C4-2B (cell line): ENCODE measurements around the gene CCL11.

ENCODE experiments used
- H3K27ac ChIP-seq: fragments of 450-650 bp; 2 replicates; pipeline ENCODE4 v1.5.1; 2017
- CTCF ChIP-seq: fragments of 450-650 bp; conservative IDR thresholded peaks from 2 replicates; pipeline ENCODE4 v1.5.1; 2017; ENCODE audit warnings: mild to moderate bottlenecking
- ZFX ChIP-seq: fragments of 450-650 bp; IDR thresholded peaks from 2 replicates; pipeline ENCODE4 v1.6.1; 2017

The CCL11 gene

GRCh38 chr17:34257299-34257985, 28.1 kb upstream of the CCL11 start:
- no peak overlapping the region for H3K27ac ChIP-seq
- TF ChIP-seq ZFX (no peak), CTCF (no peak)

- H3K27ac ChIP-seq, result no peak overlapping the region
- no peak for TF ChIP-seq CTCF
- TF ChIP-seq ZFX, result no peak
Observed at GRCh38 chr17:34257986-34258326, 27.6 kb upstream of the CCL11 start.

- no peak for TF ChIP-seq ZFX
- H3K27ac ChIP-seq, result no peak overlapping the region
Observed at GRCh38 chr17:34259146-34259545, 26.4 kb upstream of the CCL11 start.

GRCh38 chr17:34260861-34261260, 24.7 kb upstream of the CCL11 start:
- no peak overlapping the region for H3K27ac ChIP-seq
- no peak for TF ChIP-seq CTCF
- no peak for TF ChIP-seq ZFX

- H3K27ac ChIP-seq, result no peak overlapping the region
- no peak for TF ChIP-seq ZFX
- no peak for TF ChIP-seq CTCF
Observed at GRCh38 chr17:34261568-34262337, 23.8 kb upstream of the CCL11 start.

- no peak for TF ChIP-seq CTCF
- TF ChIP-seq ZFX, result no peak
- H3K27ac ChIP-seq, result no peak overlapping the region
Observed at GRCh38 chr17:34265711-34266110, 19.8 kb upstream of the CCL11 start.

- TF ChIP-seq CTCF (no peak), ZFX (no peak)
- no peak within 1 kb of the TSS for H3K27ac ChIP-seq
Observed at GRCh38 chr17:34269969-34270368, 15.6 kb upstream of the CCL11 start, which contains the start of gene CCL7. CCL7 (plus strand) TSS chr17:34270221; CDS start chr17:34270291, 70 bp downstream.
